ENCODE measurements around the gene GSN. TPM values are rescaled to one million over a fixed set of nuclear protein-coding genes. Genes with fewer than 3 reads are reported as not detected.

The GSN gene
- polyA plus RNA-seq, 1 experiment = 421 TPM

- POLR2A ChIA-PET = no interaction called here
- CTCF ChIA-PET = interaction anchor here (1.3 to 2.3 kb wide), 3 partner anchors 17 to 101 kb away, joined by 3 to 10 read pairs (median 10); partner anchors contain the start of gene RAB14
These were observed 34.8 kb downstream of the GSN start for GRCh38 chr9:121302786-121303185.

GRCh38 chr9:121303456-121304451 is 35.8 kb downstream of the GSN start:
- no peak overlapping the region for H3K27ac ChIP-seq (ENCODE audit: low read depth, low read length)
- TF ChIP-seq CTCF (IDR thresholded peaks at IDR 0.05; ENCODE audit: low read depth, low read length) = no peak
- ChIA-PET CTCF (interaction anchor here (1.3 to 1.8 kb wide), 2 partner anchors 16 to 102 kb away, joined by 3 to 10 read pairs; partner anchors contain the start of gene RAB14), POLR2A (interaction anchor here (0.7 kb wide), 1 partner anchor 94 kb away, joined by 3 read pairs; no protein-coding TSS in a partner anchor)
- H3K4me3 ChIP-seq (ENCODE audit: low read depth, low read length) = no peak overlapping the region
- no peaks in the 10 kb centered on the region; the same call in 1 of the 2 replicates for H3K9me3 ChIP-seq (ENCODE audit: control insufficient read depth, insufficient read depth, low read length)
- H3K27me3 ChIP-seq (ENCODE audit: control insufficient read depth, insufficient read depth, low read length) = no peaks in the 10 kb centered on the region
- no peak for DNase-seq (ENCODE audit: low read depth, low spot score)

More at GRCh38 chr9:121302786-121303185, 34.8 kb downstream of the GSN start:
- Histone ChIP-seq H3K4me3 (ENCODE audit: low read depth, low read length) (no peak overlapping the region), H3K27me3 (ENCODE audit: control insufficient read depth, insufficient read depth, low read length) (no peaks in the 10 kb centered on the region), H3K9me3 (ENCODE audit: control insufficient read depth, insufficient read depth, low read length) (no peaks in the 10 kb centered on the region; the same call in 1 of the 2 replicates), H3K27ac (ENCODE audit: low read depth, low read length) (no peak overlapping the region)
- no peak for TF ChIP-seq CTCF (IDR thresholded peaks at IDR 0.05; ENCODE audit: low read depth, low read length)
- no peak for DNase-seq (ENCODE audit: low read depth, low spot score)

GRCh38 chr9:121304707-121305106 is 36.7 kb downstream of the GSN start:
- TF ChIP-seq CTCF (IDR thresholded peaks at IDR 0.05; ENCODE audit: low read depth, low read length) = no peak
- ChIA-PET CTCF (interaction anchor here (0.7 to 2.4 kb wide), 3 partner anchors 15 to 26 kb away, joined by 3 to 12 read pairs (median 10); no protein-coding TSS in a partner anchor), POLR2A (no interaction called here)
- H3K27me3 ChIP-seq (ENCODE audit: control insufficient read depth, insufficient read depth, low read length) = no peaks in the 10 kb centered on the region
- H3K27ac ChIP-seq (ENCODE audit: low read depth, low read length) = no peak overlapping the region
- no peak overlapping the region for H3K4me3 ChIP-seq (ENCODE audit: low read depth, low read length)
- H3K9me3 ChIP-seq (ENCODE audit: control insufficient read depth, insufficient read depth, low read length) = no peaks in the 10 kb centered on the region; the same call in 1 of the 2 replicates
- DNase-seq (ENCODE audit: low read depth, low spot score) = no peak

- CTCF ChIA-PET = interaction anchor here (0.7 to 2.4 kb wide), 3 partner anchors 15 to 93 kb away, joined by 3 to 12 read pairs (median 3); no protein-coding TSS in a partner anchor
- no peaks in the 10 kb centered on the region; the same call in 1 of the 2 replicates for H3K9me3 ChIP-seq (ENCODE audit: control insufficient read depth, insufficient read depth, low read length)
- DNase-seq (ENCODE audit: low read depth, low spot score) = no peak
- H3K27ac ChIP-seq (ENCODE audit: low read depth, low read length) = no peak overlapping the region
- H3K27me3 ChIP-seq (ENCODE audit: control insufficient read depth, insufficient read depth, low read length) = no peaks in the 10 kb centered on the region
- no peak for TF ChIP-seq CTCF (IDR thresholded peaks at IDR 0.05; ENCODE audit: low read depth, low read length)
- POLR2A ChIA-PET = interaction anchor here (1.4 kb wide), 1 partner anchor 27 kb away, joined by 3 read pairs; no protein-coding TSS in a partner anchor
- H3K4me3 ChIP-seq (ENCODE audit: low read depth, low read length) = no peak overlapping the region
These were observed 37.5 kb downstream of the GSN start for GRCh38 chr9:121305269-121305994.

All from AG04450 (cell line).